GM19238 (cell line): ENCODE results near the gene C1orf167.
"Not testable (repeated sequence)": the region's sequence is repeated elsewhere in the genome, so short reads cannot be mapped to it uniquely, and the experiment has no call there.

Source experiments
- DNase-seq: peaks from one replicate; pipeline ENCODE4 v3.0.0; 2011; ENCODE audit warnings: low spot score; ENCODE audit not compliant: insufficient read length

The C1orf167 gene

DNA sequence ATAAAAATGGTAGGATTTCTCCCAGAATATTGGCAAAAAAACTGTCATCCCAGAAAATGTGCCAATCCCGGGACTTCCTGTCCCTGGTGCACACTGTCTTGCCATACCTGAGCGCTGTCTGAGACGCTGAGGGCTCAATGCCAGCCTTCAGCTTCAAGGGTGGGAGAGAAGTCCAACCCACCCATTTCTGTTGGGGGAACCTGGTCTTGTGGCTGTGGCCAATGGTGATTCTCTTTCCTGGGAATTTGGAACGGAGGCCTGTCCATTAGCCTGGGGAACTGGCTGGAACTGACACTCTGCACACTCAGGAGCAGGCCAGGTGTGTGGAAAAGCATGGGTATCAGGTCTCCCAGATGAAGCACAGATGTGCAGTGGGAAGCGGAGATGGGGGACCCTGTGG is 37.1 kb downstream of the C1orf167 start:
- no peak for DNase-seq

DNA sequence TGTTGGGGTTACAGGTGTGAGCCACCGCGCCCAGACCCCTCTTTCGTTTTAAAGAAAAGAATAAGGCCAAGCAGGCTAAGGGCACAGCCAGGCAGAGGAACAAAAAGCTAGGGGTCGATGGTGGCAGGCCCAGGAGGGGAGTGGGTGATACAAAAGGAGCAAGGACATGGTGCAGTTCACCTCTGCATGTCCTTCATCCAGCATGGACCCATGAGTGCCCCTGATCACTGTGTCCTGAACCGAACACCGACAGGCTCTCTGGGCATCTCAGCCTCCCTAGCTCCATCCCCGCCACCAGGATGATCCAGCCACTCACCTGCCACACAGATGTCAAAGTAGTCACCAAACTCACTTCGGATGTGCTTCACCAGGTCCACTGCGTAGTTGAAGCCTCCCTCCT is 37.9 kb downstream of the C1orf167 start:
- DNase-seq, result no peak

DNA sequence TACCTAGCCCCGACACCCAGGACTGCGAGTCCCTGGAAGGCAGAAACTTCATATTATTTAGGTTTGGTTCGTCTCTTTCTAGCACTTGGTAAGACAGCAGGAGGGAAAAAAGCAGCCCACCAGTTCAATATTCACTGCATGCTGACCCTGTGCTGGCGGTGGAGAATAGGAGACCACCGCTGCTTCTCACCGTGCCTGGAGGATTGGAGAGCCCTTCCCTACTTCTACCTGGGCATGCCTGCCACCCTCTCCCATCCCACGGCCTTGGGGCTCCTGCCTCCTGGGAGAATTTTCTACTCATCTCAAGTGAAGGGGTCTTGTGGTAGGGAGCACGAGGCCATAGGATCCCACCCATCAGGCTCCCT is 38.4 kb downstream of the C1orf167 start:
- DNase-seq, result no peak

- no peak for DNase-seq
These were observed 38.9 kb downstream of the C1orf167 start for GRCh38 chr1:11800756-11801433.

GRCh38 chr1:11802616-11802972 is 40.6 kb downstream of the C1orf167 start:
- DNase-seq, result no peak

GRCh38 chr1:11802973-11803885 is 41.2 kb downstream of the C1orf167 start:
- DNase-seq, result peak; percentile 73

DNA sequence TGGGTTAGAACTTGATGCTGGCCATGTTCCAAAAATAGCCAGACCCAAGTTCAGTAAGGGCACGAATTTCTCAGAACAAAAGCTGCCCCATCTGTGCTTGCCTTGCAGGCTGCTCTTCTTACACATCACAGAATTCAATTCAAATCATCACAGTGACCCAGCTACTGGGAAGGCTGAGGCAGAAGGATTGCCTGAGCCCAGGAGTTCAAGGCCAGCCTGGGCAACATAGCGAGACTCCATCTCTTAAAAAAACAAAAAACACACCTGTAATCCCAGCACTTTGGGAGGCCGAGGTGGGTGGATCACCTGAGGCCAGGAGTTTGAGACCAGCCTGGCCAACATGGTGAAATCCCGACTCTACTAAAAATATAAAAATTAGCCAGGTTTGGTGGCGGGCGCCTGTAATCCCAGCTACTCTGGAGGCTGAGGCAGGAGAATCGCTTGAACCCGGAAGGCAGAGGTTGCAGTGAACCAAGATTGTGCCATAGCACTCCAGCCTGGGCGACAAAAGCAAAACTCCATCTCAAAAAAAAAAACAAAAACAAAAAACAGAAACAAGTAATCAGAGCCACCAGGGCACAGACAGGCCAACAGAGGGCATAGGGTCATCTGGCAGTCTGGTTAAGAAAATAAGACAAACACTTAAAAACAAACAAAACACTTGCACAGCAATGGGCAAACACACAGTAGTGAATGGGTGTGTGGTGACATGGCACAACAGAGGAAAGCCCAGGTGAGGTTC is 42.1 kb downstream of the C1orf167 start:
- not testable (repeated sequence) for DNase-seq

DNA sequence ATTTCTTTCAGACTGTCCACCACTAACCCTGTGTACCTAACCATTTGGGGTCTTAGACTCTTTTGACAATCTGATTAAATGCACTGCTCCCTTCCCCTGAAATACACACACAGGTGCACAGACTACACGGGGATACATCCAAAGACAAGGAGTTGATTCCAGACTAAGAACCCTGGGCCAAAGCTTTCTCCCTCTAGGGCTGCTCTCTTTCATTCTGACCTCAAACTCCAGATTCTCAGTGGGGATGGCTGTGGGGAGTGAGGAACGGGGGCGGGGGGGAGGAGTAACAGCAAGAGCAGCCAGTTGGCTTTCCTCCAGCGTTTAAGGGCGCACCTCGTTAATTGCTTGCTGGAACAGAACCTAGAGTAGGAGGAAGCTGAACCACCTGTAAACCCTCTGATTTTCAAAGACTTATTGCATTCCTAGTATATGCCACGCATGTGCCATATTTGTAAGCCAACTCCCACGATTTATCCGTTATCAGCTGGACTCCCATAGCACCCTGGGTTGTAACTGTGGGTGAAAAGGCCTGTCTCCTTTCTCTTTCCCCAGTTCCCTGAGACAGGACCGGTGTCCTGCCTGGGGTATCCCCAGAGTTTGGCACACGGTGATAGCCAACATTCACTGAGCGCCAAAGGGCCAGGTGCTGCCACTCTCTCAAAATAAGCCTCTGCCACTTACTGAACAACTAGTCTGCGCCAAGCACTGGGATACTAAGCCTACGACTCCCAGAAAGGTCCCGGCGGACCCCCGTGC is 42.9 kb downstream of the C1orf167 start:
- DNase-seq, result no peak

DNA sequence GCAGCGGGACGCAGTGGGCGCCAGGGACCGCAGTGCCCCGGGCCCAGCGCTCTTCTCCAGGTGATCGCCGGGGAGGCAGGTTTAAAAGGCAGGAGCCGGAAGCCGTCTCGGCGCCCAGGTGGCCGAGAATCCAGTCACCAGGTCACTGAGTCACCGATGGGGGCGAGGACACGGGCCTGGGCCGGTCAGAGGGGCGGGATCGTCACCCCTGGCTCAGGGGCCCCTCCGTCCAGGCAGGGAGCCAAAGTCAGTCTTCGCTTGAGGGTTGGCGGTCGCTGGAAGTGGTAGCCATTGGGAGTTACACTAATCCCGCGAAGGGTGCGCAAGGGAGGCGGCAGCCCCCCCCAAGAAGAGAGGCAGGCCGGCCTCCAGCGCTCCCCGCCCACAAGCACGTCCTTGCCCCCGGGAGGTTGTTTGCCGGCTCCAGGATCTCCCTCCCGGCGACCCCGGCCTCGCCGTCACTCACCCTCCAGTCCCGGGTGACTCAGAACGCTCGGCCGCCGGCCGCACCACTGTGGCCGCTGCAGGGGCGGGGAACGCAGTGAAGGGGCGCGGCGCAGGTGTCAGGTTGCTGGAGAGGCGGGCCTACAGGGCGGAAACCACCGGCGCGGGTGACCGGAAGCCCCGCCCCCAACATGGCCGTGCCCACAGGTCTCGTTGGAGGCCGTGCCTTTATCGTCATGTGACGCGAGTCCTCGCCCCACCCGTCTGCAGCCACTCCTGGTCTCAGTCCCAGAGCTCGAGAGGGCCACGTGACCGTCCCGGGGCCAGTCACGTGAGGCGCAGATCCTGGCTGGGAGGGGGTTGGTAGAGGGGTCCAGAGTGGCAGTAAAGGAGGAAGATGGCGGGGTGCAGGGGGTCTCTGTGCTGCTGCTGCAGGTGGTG is 43.7 kb downstream of the C1orf167 start, which contains the start of the genes CLCN6 and MTHFR:
CLCN6 (plus strand) TSS at position 770 of the 885 bp plus-strand sequence; CDS start at position 842, 72 bp downstream.
MTHFR (minus strand) TSS at position 543 of the 885 bp plus-strand sequence. CDS start 2,848 bp downstream, outside the sequence.
- peak; percentile 96 for DNase-seq

DNA sequence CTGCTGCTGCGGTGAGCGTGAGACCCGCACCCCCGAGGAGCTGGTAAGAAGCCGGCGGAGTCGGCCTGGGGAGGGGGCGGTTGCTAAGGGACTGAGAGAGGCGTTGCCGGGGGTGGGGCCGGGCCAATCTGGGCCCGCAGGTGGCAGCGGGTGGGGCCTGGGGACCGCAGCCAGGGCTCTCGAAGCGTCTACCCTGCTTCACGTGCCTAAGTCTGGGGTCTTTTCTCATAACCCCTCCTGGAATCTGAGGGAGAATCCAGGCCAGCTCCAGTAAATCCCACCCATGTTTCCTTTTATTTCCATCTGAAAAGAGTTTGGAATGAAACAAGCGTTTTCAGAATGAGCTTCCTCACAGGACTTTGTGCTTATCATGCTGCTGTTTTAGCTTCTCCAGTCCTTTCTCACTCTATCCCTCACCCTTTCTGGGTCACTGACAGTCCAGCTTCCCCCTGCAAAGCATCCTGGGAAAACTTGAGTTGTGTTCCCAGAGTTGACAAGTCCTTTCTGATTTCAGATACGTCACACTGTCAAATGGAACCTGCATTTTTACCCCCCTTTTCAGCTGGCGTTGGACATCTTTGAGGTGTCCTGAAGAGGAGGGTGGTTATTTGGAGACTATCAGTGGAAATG is 44.4 kb downstream of the C1orf167 start:
- DNase-seq, result peak; percentile 72

GRCh38 chr1:11807133-11807532 is 45.1 kb downstream of the C1orf167 start:
- no peak for DNase-seq

GRCh38 chr1:11813021-11813420 is 51.0 kb downstream of the C1orf167 start:
- DNase-seq, result no peak

- DNase-seq, result no peak
These were observed 55.2 kb downstream of the C1orf167 start for GRCh38 chr1:11817192-11817591.

DNA sequence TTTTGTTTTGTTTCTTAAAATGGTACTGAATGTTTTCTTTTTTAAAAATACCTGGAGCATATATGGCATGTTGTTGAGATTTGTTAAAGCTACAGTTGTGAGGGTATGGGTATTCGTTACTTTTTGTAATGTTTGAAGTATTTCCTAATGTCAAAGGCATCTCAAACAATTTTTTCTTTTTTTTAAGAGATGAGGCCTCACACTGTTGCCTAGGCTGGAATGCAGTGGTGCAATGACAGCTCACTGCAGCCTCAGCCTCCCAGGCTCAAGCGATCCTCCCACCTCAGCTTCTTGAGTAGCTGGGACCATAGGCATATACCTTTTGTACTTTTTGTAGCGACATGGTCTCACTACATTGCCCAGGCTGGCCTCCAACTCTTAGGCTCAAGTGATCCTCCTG is 60.1 kb downstream of the C1orf167 start:
- DNase-seq, result no peak

- DNase-seq, result no peak
These were observed 61.6 kb downstream of the C1orf167 start for GRCh38 chr1:11823366-11824137.

- no peak for DNase-seq
These were observed 63.1 kb downstream of the C1orf167 start for GRCh38 chr1:11825131-11825530.

GRCh38 chr1:11826946-11827345 is 65.0 kb downstream of the C1orf167 start:
- no peak for DNase-seq

DNA sequence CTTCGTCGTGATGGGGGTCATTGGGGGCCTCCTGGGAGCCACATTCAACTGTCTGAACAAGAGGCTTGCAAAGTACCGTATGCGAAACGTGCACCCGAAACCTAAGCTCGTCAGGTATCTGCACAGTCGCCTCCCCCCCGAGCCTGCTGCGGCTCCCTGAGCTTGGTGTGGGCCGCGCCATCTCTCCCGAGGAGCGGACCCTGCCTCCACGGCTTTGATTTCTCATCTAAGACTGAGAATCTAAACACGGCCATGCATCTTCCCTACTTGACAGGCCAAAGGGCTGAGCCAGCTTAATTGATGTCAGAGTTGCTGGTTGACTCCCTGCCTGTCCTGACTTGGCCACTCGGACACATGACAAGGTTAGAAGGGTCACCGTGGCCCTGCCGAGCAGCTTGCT is 66.5 kb downstream of the C1orf167 start:
- no peak for DNase-seq
